ENCODE measurements around the gene NR3C2.

DNA sequence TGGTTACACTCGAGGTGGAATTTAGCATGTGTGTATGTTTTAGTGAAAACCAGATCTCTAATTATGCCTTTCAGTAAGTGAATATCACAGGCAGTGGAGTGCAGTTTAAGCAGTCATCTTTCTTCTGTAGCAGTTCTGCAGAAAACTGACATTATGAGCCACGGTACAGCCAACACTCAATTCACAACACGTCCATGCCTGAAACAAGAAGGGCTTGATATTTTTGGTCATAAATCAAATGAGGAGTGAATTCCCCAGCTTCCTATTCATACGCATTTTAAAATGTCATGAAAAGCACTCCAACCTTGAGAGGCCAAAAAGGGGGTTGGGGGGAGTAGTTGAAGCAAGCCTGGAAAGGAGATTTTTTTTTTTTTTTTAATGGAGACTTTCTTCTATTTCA is 393.6 kb downstream of the NR3C2 start:
- TF ChIP-seq, protein P1, sequence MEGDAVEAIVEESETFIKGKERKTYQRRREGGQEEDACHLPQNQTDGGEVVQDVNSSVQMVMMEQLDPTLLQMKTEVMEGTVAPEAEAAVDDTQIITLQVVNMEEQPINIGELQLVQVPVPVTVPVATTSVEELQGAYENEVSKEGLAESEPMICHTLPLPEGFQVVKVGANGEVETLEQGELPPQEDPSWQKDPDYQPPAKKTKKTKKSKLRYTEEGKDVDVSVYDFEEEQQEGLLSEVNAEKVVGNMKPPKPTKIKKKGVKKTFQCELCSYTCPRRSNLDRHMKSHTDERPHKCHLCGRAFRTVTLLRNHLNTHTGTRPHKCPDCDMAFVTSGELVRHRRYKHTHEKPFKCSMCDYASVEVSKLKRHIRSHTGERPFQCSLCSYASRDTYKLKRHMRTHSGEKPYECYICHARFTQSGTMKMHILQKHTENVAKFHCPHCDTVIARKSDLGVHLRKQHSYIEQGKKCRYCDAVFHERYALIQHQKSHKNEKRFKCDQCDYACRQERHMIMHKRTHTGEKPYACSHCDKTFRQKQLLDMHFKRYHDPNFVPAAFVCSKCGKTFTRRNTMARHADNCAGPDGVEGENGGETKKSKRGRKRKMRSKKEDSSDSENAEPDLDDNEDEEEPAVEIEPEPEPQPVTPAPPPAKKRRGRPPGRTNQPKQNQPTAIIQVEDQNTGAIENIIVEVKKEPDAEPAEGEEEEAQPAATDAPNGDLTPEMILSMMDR (IDR thresholded peaks at IDR 0.05), result no peak
- no peak for TF ChIP-seq ZFX (IDR thresholded peaks at IDR 0.05; ENCODE audit: borderline replicate concordance)
